A673 (cell line): Measurements from ENCODE around the gene SDHA. TPM values are rescaled to one million over a fixed set of nuclear protein-coding genes. Genes with fewer than 3 reads are reported as not detected.
"Not testable (repeated sequence)": the region's sequence is repeated elsewhere in the genome, so short reads cannot be mapped to it uniquely, and the experiment has no call there.

Experiments used
- BruUV-seq: library from RNA; stranded (reverse); fragments of 400-500 nt; replicated peaks from 2 replicates; lab custom pipeline; 2021; lab: Mats Ljungman, UMichigan
- CTCF ChIA-PET: fragments of 300-600 bp; sonication (Branson Sonifier 250); formaldehyde crosslinking; loops from one replicate; lab custom pipeline; 2022; ENCODE audit warnings: antibody characterized with exemption; lab: Charles Lee
- POLR2A ChIA-PET: fragments of 300-600 bp; sonication (Branson Sonifier 250); formaldehyde crosslinking; loops from one replicate; lab custom pipeline; 2022; ENCODE audit warnings: antibody characterized with exemption; ENCODE audit not compliant: low non-redundant PET; lab: Charles Lee
- DNase-seq: peaks from one replicate; pipeline ENCODE4 v3.0.0-alpha.2; 2015; ENCODE audit warnings: low spot score
- H3K27ac ChIP-seq: fragments of 200-600 bp; sonication (generic); 2 replicates; pipeline ENCODE4 v1.5.1; 2016; ENCODE audit warnings: mixed run types, low read depth, mild to moderate bottlenecking, mixed read lengths, antibody characterized with exemption, low read length; ENCODE audit not compliant: poor library complexity, severe bottlenecking
- H3K27me3 ChIP-seq: fragments of 200-600 bp; sonication (generic); replicated peaks from 2 replicates; pipeline ENCODE4 v1.6.1; 2017; ENCODE audit warnings: mixed run types, low read depth, mild to moderate bottlenecking, mixed read lengths, antibody characterized with exemption, low read length; ENCODE audit not compliant: insufficient read depth, poor library complexity
- H3K36me3 ChIP-seq: fragments of 200-600 bp; sonication (generic); 2 replicates; pipeline ENCODE4 v1.6.1; 2016; ENCODE audit warnings: mixed run types, mild to moderate bottlenecking, mixed read lengths, antibody characterized with exemption, low read length; ENCODE audit not compliant: insufficient read depth, poor library complexity, severe bottlenecking
- H3K4me1 ChIP-seq: fragments of 200-600 bp; sonication (generic); 2 replicates; pipeline ENCODE4 v1.6.1; 2017; ENCODE audit warnings: mixed run types, mild to moderate bottlenecking, mixed read lengths, antibody characterized with exemption, low read length; ENCODE audit not compliant: insufficient read depth, poor library complexity, severe bottlenecking
- H3K4me3 ChIP-seq: fragments of 200-600 bp; sonication (generic); 2 replicates; pipeline ENCODE4 v1.5.1; 2016; ENCODE audit warnings: low read depth, mixed run types, mild to moderate bottlenecking, mixed read lengths, low read length; ENCODE audit not compliant: poor library complexity, severe bottlenecking
- H3K9me3 ChIP-seq: fragments of 200-600 bp; sonication (generic); 2 replicates; pipeline ENCODE4 v1.6.1; 2016; ENCODE audit warnings: mixed run types, low read depth, mild to moderate bottlenecking, mixed read lengths, antibody characterized with exemption, low read length; ENCODE audit not compliant: poor library complexity, severe bottlenecking
- EZH2 ChIP-seq: fragments of 200-600 bp; sonication (generic); IDR thresholded peaks from 2 replicates; pipeline ENCODE4 v1.6.1; 2017; ENCODE audit warnings: borderline replicate concordance, low read depth, mild to moderate bottlenecking, mixed read lengths, antibody characterized with exemption, low read length; ENCODE audit not compliant: poor library complexity, severe bottlenecking
- intact Hi-C: fragments of 100-400 bp; cut with micrococcal nuclease; formaldehyde crosslinking; loops from one replicate; pipeline ENCODE4 v1.10.0; 2022; ENCODE audit not compliant: unreplicated experiment
- total RNA-seq: library from RNA; stranded (reverse); gene quantifications from 2 replicates; pipeline ENCODE4 v1.2.3, GENCODE V29; 2021
- TF ChIP-seq, protein P1 (sequence below): fragments of 300-800, 200-600 bp; sonication (generic); conservative IDR thresholded peaks from 2 replicates; pipeline ENCODE4 v1.5.1; 2017; ENCODE audit warnings: low read depth, mild to moderate bottlenecking, antibody characterized with exemption, low read length, moderate library complexity, mixed read lengths

The SDHA gene
- total RNA-seq, 1 experiment from 2014 or later = 132 TPM

DNA sequence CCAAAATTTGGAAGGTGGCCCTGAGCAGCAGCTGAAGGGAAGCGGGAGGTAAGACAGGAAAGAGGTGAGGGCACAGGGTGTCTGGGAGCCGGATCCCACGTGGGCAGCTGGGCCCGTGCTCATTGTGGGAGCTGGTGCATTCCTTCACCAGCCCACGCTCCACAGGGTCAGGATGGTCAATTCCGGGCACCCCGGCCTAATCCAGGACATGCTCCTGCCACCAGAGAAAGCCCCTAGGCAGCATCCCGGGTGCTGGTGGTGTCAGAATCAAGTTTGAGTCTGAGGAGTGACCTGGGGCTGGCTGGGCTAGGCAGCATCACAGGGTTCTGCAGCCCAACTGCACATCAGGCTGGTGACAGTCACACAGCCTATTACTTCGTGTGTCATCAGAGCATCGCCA lies 46.2 kb downstream of the SDHA start:
- POLR2A ChIA-PET = no interaction called here
- H3K4me1 ChIP-seq = no peaks in the 10 kb centered on the region

DNA sequence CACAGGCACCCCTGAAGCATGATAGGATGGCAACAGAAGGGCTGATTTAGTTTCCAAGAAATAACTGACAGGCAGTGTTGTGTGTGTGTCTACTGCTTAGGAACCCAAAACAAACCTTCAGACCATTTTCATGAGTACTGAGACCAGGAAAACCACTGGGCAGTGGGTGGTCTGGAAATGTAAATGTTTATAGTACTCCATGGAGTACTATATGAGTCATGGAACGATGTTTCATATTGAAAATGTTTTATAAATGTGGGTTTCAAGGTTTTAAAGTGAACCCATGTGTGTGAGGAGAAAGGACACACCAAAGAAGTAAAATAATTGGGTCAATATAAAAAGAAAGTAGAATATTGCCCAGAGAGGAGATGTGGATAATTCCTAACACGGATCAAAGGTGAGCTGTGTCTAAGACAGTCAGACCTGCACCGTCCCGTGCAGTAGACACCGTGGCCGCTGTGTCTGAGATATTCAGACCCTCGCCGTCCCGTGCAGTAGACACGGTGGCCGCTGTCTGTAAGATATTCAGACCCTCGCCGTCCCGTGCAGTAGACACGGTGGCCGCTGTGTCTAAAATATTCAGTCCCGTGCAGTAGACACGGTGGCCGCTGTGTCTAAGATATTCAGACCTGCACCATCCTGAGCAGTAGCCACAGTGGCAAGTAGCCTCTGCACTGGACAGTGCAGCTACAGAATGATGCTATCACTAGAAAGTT lies 48.3 kb downstream of the SDHA start:
- intact Hi-C loops, H3K27ac ChIP-seq, CTCF ChIA-PET, H3K4me3 ChIP-seq, POLR2A ChIA-PET, BruUV-seq, H3K36me3 ChIP-seq, H3K27me3 ChIP-seq, H3K4me1 ChIP-seq, H3K9me3 ChIP-seq, DNase-seq: not testable (repeated sequence)

More for the DNA sequence above, 46.2 kb downstream of the SDHA start:
- no peak overlapping the region for H3K4me3 ChIP-seq
- intact Hi-C loops = no loop called here
- no peak overlapping the region for H3K27ac ChIP-seq
- DNase-seq = no peak
- CTCF ChIA-PET = no interaction called here
- H3K27me3 ChIP-seq = no peaks in the 10 kb centered on the region
- H3K9me3 ChIP-seq = no peaks in the 10 kb centered on the region
- TF ChIP-seq, protein P1, sequence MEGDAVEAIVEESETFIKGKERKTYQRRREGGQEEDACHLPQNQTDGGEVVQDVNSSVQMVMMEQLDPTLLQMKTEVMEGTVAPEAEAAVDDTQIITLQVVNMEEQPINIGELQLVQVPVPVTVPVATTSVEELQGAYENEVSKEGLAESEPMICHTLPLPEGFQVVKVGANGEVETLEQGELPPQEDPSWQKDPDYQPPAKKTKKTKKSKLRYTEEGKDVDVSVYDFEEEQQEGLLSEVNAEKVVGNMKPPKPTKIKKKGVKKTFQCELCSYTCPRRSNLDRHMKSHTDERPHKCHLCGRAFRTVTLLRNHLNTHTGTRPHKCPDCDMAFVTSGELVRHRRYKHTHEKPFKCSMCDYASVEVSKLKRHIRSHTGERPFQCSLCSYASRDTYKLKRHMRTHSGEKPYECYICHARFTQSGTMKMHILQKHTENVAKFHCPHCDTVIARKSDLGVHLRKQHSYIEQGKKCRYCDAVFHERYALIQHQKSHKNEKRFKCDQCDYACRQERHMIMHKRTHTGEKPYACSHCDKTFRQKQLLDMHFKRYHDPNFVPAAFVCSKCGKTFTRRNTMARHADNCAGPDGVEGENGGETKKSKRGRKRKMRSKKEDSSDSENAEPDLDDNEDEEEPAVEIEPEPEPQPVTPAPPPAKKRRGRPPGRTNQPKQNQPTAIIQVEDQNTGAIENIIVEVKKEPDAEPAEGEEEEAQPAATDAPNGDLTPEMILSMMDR = no peak
- TF ChIP-seq EZH2 = no peak
- peaks cover 4% of the 10 kb centered on the region for H3K36me3 ChIP-seq
- BruUV-seq = no TSS peak

DNA sequence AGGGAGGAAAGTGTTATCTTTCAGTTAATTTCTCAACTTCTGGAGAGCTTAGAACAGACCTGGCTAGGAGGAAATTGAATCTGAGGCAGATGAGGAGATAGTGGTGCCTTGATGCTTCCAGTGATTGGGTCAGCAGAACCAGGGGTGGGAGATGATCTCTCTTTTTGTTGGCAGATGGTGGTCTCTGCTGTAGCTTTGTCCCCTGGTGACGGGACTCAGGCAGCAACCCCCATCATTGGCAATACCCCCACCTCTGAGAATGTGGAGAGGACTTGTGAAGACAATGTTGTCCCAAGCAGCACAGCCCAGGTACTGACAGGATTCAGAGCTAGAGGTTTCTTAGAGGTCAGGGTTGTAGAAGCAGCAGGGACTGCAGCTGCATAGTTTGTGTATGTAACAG lies 49.6 kb downstream of the SDHA start:
- H3K27me3 ChIP-seq = no peaks in the 10 kb centered on the region
- peaks cover 4% of the 10 kb centered on the region for H3K36me3 ChIP-seq
- no peaks in the 10 kb centered on the region for H3K4me1 ChIP-seq
- no peak overlapping the region for H3K4me3 ChIP-seq
- CTCF ChIA-PET = no interaction called here
- no TSS peak for BruUV-seq
- no peak for TF ChIP-seq EZH2
- TF ChIP-seq, protein P1 = no peak
- no peak overlapping the region for H3K27ac ChIP-seq
- H3K9me3 ChIP-seq = no peaks in the 10 kb centered on the region
- POLR2A ChIA-PET = no interaction called here
- intact Hi-C loops = no loop called here
- no peak for DNase-seq

DNA sequence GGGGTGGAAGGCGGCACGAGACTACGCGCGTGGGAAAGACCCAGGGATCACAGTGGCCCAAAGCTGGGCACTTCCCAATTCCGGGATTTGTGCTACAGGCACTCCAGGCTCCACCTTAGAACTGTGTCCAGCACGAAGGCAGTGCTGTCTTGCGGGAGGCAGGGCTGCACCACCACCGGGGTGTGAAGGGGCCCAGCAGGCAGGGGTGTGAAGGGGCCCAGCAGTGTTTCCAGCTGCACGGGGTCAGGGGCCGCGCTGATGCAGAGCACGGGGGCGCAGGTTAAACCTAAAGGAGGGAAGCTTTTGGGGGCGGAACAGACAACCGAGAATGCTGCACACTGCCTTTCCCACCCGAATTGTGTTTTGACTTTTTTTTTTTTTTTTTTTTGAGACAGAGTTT lies 52.2 kb downstream of the SDHA start:
- Histone ChIP-seq H3K36me3 (peaks cover 18% of the 10 kb centered on the region), H3K9me3 (no peaks in the 10 kb centered on the region), H3K27me3 (no peaks in the 10 kb centered on the region), H3K4me3 (peak overlapping the region; percentile 91), H3K27ac (no peak overlapping the region), H3K4me1 (no peaks in the 10 kb centered on the region)
- DNase-seq = no peak
- BruUV-seq = no TSS peak
- TF ChIP-seq EZH2 = no peak
- TF ChIP-seq, protein P1 = no peak
- intact Hi-C loops = no loop called here
- ChIA-PET POLR2A (interaction anchor here (0.6 kb wide), 1 partner anchor 16 kb away, joined by 3 read pairs; no protein-coding TSS in a partner anchor), CTCF (no interaction called here)

DNA sequence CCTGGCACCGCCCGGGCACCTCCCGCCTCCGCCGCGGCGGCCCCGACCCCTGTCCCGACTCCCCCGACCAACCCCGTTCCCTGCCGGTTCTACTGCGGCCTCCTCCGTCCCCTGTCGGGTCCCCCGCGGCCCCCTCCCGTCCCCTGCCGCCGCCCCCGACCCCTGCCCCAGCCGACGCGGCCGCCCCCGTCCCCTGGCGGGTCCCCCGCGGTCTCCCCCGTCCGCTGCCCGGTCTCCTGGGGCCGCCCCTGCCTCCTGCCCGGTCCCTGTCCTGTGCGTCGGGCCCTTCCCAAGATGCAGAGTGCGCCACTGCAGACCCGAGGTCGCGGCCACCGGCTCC lies 53.7 kb downstream of the SDHA start:
- Histone ChIP-seq H3K36me3 (peaks cover 26% of the 10 kb centered on the region), H3K4me3 (peak overlapping the region; percentile 91), H3K27ac (peak overlapping the region; percentile 93)
- CTCF ChIA-PET, DNase-seq, POLR2A ChIA-PET, H3K9me3 ChIP-seq, H3K27me3 ChIP-seq, H3K4me1 ChIP-seq, BruUV-seq, intact Hi-C loops: not testable (repeated sequence)
